ENCODE data around the gene PGBD5. TPM values are rescaled to one million over a fixed set of nuclear protein-coding genes. Genes with fewer than 3 reads are reported as not detected.

PGBD5 gene
- total RNA-seq, 2 experiments from 2014 or later = not detected

- TF ChIP-seq CTCF (IDR thresholded peaks at IDR 0.05) = no peak
- no peaks in the 10 kb centered on the region for H3K27me3 Mint-ChIP-seq
- POLR2A ChIA-PET = interaction anchor here (0.8 to 1.0 kb wide), 2 partner anchors 9 to 10 kb away, joined by 3 read pairs; no protein-coding TSS in a partner anchor
- H3K4me1 Mint-ChIP-seq (ENCODE audit: low read depth) = peaks cover 46% of the 10 kb centered on the region
- H3K9me3 Mint-ChIP-seq = no peaks in the 10 kb centered on the region
- H3K36me3 Mint-ChIP-seq (ENCODE audit: low read depth) = peaks cover 35% of the 10 kb centered on the region
- ATAC-seq (no peak), DNase-seq (no peak)
- no peak overlapping the region for H3K4me3 Mint-ChIP-seq
- intact Hi-C loops (cut with micrococcal nuclease) = no loop called here
- peak overlapping the region; percentile 34 for H3K27ac Mint-ChIP-seq
- CTCF ChIA-PET = interaction anchor here (1.1 kb wide), 1 partner anchor 8 kb away, joined by 5 read pairs; no protein-coding TSS in a partner anchor
Observed at GRCh38 chr1:230278871-230279582, 147.1 kb downstream of the PGBD5 start.

- intact Hi-C loops (cut with micrococcal nuclease) = no loop called here
- Mint-ChIP-seq H3K27ac (peak overlapping the region; percentile 34), H3K4me3 (no peak overlapping the region)
Observed at GRCh38 chr1:230278376-230278775, 147.8 kb downstream of the PGBD5 start.

GRCh38 chr1:230277201-230278025, 148.7 kb downstream of the PGBD5 start:
- no peaks in the 10 kb centered on the region for H3K27me3 Mint-ChIP-seq
- peaks cover 62% of the 10 kb centered on the region for H3K4me1 Mint-ChIP-seq (ENCODE audit: low read depth)
- ATAC-seq (peak; percentile 15), DNase-seq (peak; percentile 35)
- no peak overlapping the region for H3K4me3 Mint-ChIP-seq
- H3K9me3 Mint-ChIP-seq = no peaks in the 10 kb centered on the region
- ChIA-PET POLR2A (interaction anchor here (0.8 kb wide), 1 partner anchor 192 kb away, joined by 3 read pairs; no protein-coding TSS in a partner anchor), CTCF (interaction anchor here (1.2 kb wide), 2 partner anchors 28 to 34 kb away, joined by 3 to 5 read pairs; no protein-coding TSS in a partner anchor)
- peaks cover 37% of the 10 kb centered on the region for H3K36me3 Mint-ChIP-seq (ENCODE audit: low read depth)
- intact Hi-C loops (cut with micrococcal nuclease) = no loop called here
- no peak for TF ChIP-seq CTCF (IDR thresholded peaks at IDR 0.05)
- H3K27ac Mint-ChIP-seq = no peak overlapping the region

More at GRCh38 chr1:230278376-230278775, 147.8 kb downstream of the PGBD5 start:
- DNase-seq (no peak), ATAC-seq (no peak)
- ChIA-PET CTCF (interaction anchor here (1.2 kb wide), 2 partner anchors 27 to 33 kb away, joined by 3 to 5 read pairs; no protein-coding TSS in a partner anchor), POLR2A (interaction anchor here (0.8 kb wide), 1 partner anchor 8 kb away, joined by 3 read pairs; no protein-coding TSS in a partner anchor)
- H3K4me1 Mint-ChIP-seq (ENCODE audit: low read depth) = peaks cover 53% of the 10 kb centered on the region
- no peak for TF ChIP-seq CTCF (IDR thresholded peaks at IDR 0.05)
- H3K9me3 Mint-ChIP-seq = no peaks in the 10 kb centered on the region
- peaks cover 37% of the 10 kb centered on the region for H3K36me3 Mint-ChIP-seq (ENCODE audit: low read depth)
- H3K27me3 Mint-ChIP-seq = no peaks in the 10 kb centered on the region

GRCh38 chr1:230276401-230276800, 149.7 kb downstream of the PGBD5 start:
- no peak for ATAC-seq
- Mint-ChIP-seq H3K27me3 (no peaks in the 10 kb centered on the region), H3K27ac (no peak overlapping the region), H3K4me1 (ENCODE audit: low read depth) (peaks cover 61% of the 10 kb centered on the region), H3K9me3 (no peaks in the 10 kb centered on the region), H3K36me3 (ENCODE audit: low read depth) (peaks cover 38% of the 10 kb centered on the region), H3K4me3 (no peak overlapping the region)
- TF ChIP-seq CTCF (IDR thresholded peaks at IDR 0.05) = no peak
- ChIA-PET POLR2A (no interaction called here), CTCF (no interaction called here)
- intact Hi-C loops (cut with micrococcal nuclease) = no loop called here
- no peak for DNase-seq
